ENCODE data around the gene AMDHD1.

Gene AMDHD1

GRCh38 chr12:95988506-95989275 lies 45.6 kb downstream of the AMDHD1 start:
- H3K27ac ChIP-seq: no peak overlapping the region
- TF ChIP-seq ZFX (IDR thresholded peaks at IDR 0.05; ENCODE audit: borderline replicate concordance) (no peak), CTCF (IDR thresholded peaks at IDR 0.05) (no peak)

GRCh38 chr12:95989504-95990123 lies 46.5 kb downstream of the AMDHD1 start:
- no peak for TF ChIP-seq ZFX (IDR thresholded peaks at IDR 0.05; ENCODE audit: borderline replicate concordance)
- TF ChIP-seq CTCF (IDR thresholded peaks at IDR 0.05): no peak
- no peak overlapping the region for H3K27ac ChIP-seq

- H3K27ac ChIP-seq: no peak overlapping the region
- TF ChIP-seq CTCF (IDR thresholded peaks at IDR 0.05) (no peak), ZFX (IDR thresholded peaks at IDR 0.05; ENCODE audit: borderline replicate concordance) (no peak)
These were observed 47.0 kb downstream of the AMDHD1 start for GRCh38 chr12:95990136-95990535.

GRCh38 chr12:95993907-95994306 lies 50.8 kb downstream of the AMDHD1 start:
- TF ChIP-seq CTCF (IDR thresholded peaks at IDR 0.05) (no peak), ZFX (IDR thresholded peaks at IDR 0.05; ENCODE audit: borderline replicate concordance) (no peak)
- no peak overlapping the region for H3K27ac ChIP-seq

GRCh38 chr12:95994476-95994875 lies 51.3 kb downstream of the AMDHD1 start:
- TF ChIP-seq CTCF (IDR thresholded peaks at IDR 0.05): no peak
- TF ChIP-seq ZFX (IDR thresholded peaks at IDR 0.05; ENCODE audit: borderline replicate concordance): no peak

GRCh38 chr12:95995238-95996031 lies 52.3 kb downstream of the AMDHD1 start:
- H3K27ac ChIP-seq: no peak overlapping the region
- no peak for TF ChIP-seq CTCF (IDR thresholded peaks at IDR 0.05)
- TF ChIP-seq ZFX (IDR thresholded peaks at IDR 0.05; ENCODE audit: borderline replicate concordance): no peak

More at GRCh38 chr12:95994476-95994875, 51.3 kb downstream of the AMDHD1 start:
- H3K27ac ChIP-seq: no peak overlapping the region

Measured in 22Rv1 (cell line).